Measurements from ENCODE around the gene HIRIP3.

- TF ChIP-seq TAF1 (IDR thresholded peaks at IDR 0.05; ENCODE audit: low read depth), result no peak
- TF ChIP-seq RAD21 (IDR thresholded peaks at IDR 0.05; ENCODE audit: low read depth), result no peak
- no peak for TF ChIP-seq REST (IDR thresholded peaks at IDR 0.05; ENCODE audit: low read depth)
- no peak for TF ChIP-seq FOXM1 (IDR thresholded peaks at IDR 0.05; ENCODE audit: borderline replicate concordance, low read depth)
- TF ChIP-seq CREB1 (IDR thresholded peaks at IDR 0.05; ENCODE audit: low read depth), result no peak
- TF ChIP-seq MAX (IDR thresholded peaks at IDR 0.05), result no peak
- no peak for TF ChIP-seq YY1 (IDR thresholded peaks at IDR 0.05; ENCODE audit: low read depth)
Observed at GRCh38 chr16:29968205-29968604, 27.2 kb downstream of the HIRIP3 start.
